SK-N-SH (cell line): ENCODE results near the gene TTN. TPM values are rescaled to one million over a fixed set of nuclear protein-coding genes. Genes with fewer than 3 reads are reported as not detected.

Experiments
- CTCF ChIA-PET: fragments of 300-600, 350-600 bp; formaldehyde crosslinking; extraction: SDS; loops from one replicate; lab custom pipeline; 2021; lab: Yijun Ruan, JAX
- POLR2A ChIA-PET: fragments of 350-600 bp; sonication (Branson Sonifier 250); formaldehyde crosslinking; extraction: SDS; loops from one replicate; lab custom pipeline; 2020; ENCODE audit warnings: antibody characterized with exemption, inconsistent platforms; lab: Yijun Ruan, JAX
- DNase-seq: peaks from one replicate; pipeline ENCODE4 v3.0.0; 2012
- H2AFZ ChIP-seq: fragments of 200-600 bp; sonication (generic); 2 replicates; pipeline ENCODE4 v1.8.1; 2016; ENCODE audit warnings: antibody characterized with exemption, mild to moderate bottlenecking, low read depth
- H3F3A ChIP-seq: fragments of 200-600 bp; sonication (generic); replicated peaks from 2 replicates; pipeline ENCODE3; 2016; ENCODE audit warnings: antibody characterized with exemption, mild to moderate bottlenecking; ENCODE audit not compliant: insufficient read depth
- H3K27ac ChIP-seq, 2 experiments: fragments of 200-500 bp in 1 of 2; fragments of 200-600 bp in 1 of 2; sonication (Bioruptor generic) in 1 of 2; sonication (generic), shearing (Covaris generic) in 1 of 2; 2 replicates each; pipeline versions ENCODE4 v1.5.1 to v1.6.1; 2014 to 2016; ENCODE audit warnings: low read depth in 2 of 2, inconsistent platforms in 1 of 2, low read length in 1 of 2, mild to moderate bottlenecking in 1 of 2, mixed read lengths in 1 of 2
- H3K27me3 ChIP-seq: fragments of 200-600 bp; sonication (generic), shearing (Covaris generic); 2 replicates; pipeline ENCODE4 v1.6.1; 2016; ENCODE audit warnings: mixed run types; ENCODE audit not compliant: insufficient read depth
- H3K36me3 ChIP-seq, 2 experiments: fragments of 200-500 bp in 1 of 2; fragments of 200-600 bp in 1 of 2; sonication (Bioruptor generic) in 1 of 2; sonication (generic) in 1 of 2; replicated peaks in 1 of 2; 2 replicates each; pipeline versions ENCODE3 to v1.5.1; 2014 to 2016; ENCODE audit warnings: low read length in 1 of 2, mild to moderate bottlenecking in 1 of 2; ENCODE audit not compliant: insufficient read depth in 2 of 2, control insufficient read depth in 1 of 2
- H3K4me1 ChIP-seq, 2 experiments: fragments of 200-500 bp in 1 of 2; fragments of 200-600 bp in 1 of 2; sonication (Bioruptor generic) in 1 of 2; sonication (generic), shearing (Covaris generic) in 1 of 2; 2 replicates each; pipeline versions ENCODE4 v1.5.1 to v1.6.1; 2014 to 2016; ENCODE audit warnings: low read depth in 1 of 2, low read length in 1 of 2, mixed run types in 1 of 2; ENCODE audit not compliant: insufficient read depth in 2 of 2, control insufficient read depth in 1 of 2
- H3K4me2 ChIP-seq: fragments of 200-600 bp; sonication (generic), shearing (Covaris generic); 2 replicates; pipeline ENCODE4 v1.6.1; 2017; ENCODE audit warnings: mixed run types
- H3K4me3 ChIP-seq, 2 experiments: fragments of 200-500 bp in 1 of 2; fragments of 200-600 bp in 1 of 2; sonication (Bioruptor generic) in 1 of 2; sonication (generic), shearing (Covaris generic) in 1 of 2; 2 replicates each; pipeline versions ENCODE4 v1.5.1 to v1.8.1; 2014 to 2016; ENCODE audit warnings: low read depth in 2 of 2, inconsistent platforms in 1 of 2, low read length in 1 of 2, mild to moderate bottlenecking in 1 of 2, mixed read lengths in 1 of 2, moderate library complexity in 1 of 2
- H3K79me2 ChIP-seq: fragments of 200-600 bp; sonication (generic); 2 replicates; pipeline ENCODE4 v1.8.1; 2017; ENCODE audit warnings: mild to moderate bottlenecking; ENCODE audit not compliant: insufficient read depth
- H3K9ac ChIP-seq: fragments of 200-600 bp; sonication (generic); 2 replicates; pipeline ENCODE4 v1.6.1; 2017; ENCODE audit warnings: mixed run types
- H3K9me2 ChIP-seq: fragments of 200-600 bp; sonication (generic); 2 replicates; pipeline ENCODE4 v1.6.1; 2017; ENCODE audit warnings: mixed run types
- H3K9me3 ChIP-seq: fragments of 200-600 bp; sonication (generic); 2 replicates; pipeline ENCODE4 v1.6.1; 2017; ENCODE audit warnings: mixed run types, mild to moderate bottlenecking, moderate library complexity
- H4K20me1 ChIP-seq: fragments of 200-600 bp; sonication (generic); 2 replicates; pipeline ENCODE4 v1.6.1; 2017; ENCODE audit warnings: mild to moderate bottlenecking, mixed run types; ENCODE audit not compliant: insufficient read depth
- EZH2phosphoT487 ChIP-seq: fragments of 200-600 bp; sonication (generic); IDR thresholded peaks from 2 replicates; pipeline ENCODE4 v1.6.1; 2017; ENCODE audit warnings: low read depth, mixed run types, mild to moderate bottlenecking, antibody characterized with exemption, moderate library complexity, borderline replicate concordance
- FOSL2 ChIP-seq: IDR thresholded peaks from 2 replicates; pipeline ENCODE4 v1.4.0; 2012; ENCODE audit warnings: low read depth, mild to moderate bottlenecking, moderate library complexity, borderline replicate concordance
- FOXJ3 ChIP-seq: sonication (generic); formaldehyde crosslinking; IDR thresholded peaks from 2 replicates; pipeline ENCODE4 v1.5.1; 2020; ENCODE audit warnings: mild to moderate bottlenecking, missing genetic modification reagents
- MEF2A ChIP-seq: IDR thresholded peaks from 2 replicates; pipeline ENCODE4 v1.4.0; 2012; ENCODE audit warnings: low read depth, borderline replicate concordance
- NFIC ChIP-seq: IDR thresholded peaks from 2 replicates; pipeline ENCODE4 v1.4.0; 2012; ENCODE audit warnings: borderline replicate concordance
- RFX5 ChIP-seq: IDR thresholded peaks from 2 replicates; pipeline ENCODE4 v1.6.1; 2012; ENCODE audit warnings: mild to moderate bottlenecking, improper control_type of control experiment, low read length
- TEAD4 ChIP-seq: IDR thresholded peaks from 2 replicates; pipeline ENCODE4 v1.4.0; 2012; ENCODE audit warnings: mild to moderate bottlenecking, borderline replicate concordance; ENCODE audit not compliant: insufficient read depth
- YY1 ChIP-seq: IDR thresholded peaks from 2 replicates; pipeline ENCODE4 v1.4.0; 2012; ENCODE audit warnings: low read depth, mild to moderate bottlenecking
- ZBTB33 ChIP-seq: IDR thresholded peaks from 2 replicates; pipeline ENCODE4 v1.4.0; 2012; ENCODE audit warnings: low read depth, borderline replicate concordance
- WGBS: methylation state at CpG from one replicate; pipeline ENCODE4 v1.1.6; 2017; ENCODE audit warnings: low lambda C conversion rate; 5-methylcytosine and 5-hydroxymethylcytosine counted together
- polyA plus RNA-seq, 3 experiments: library from polyadenylated mRNA; depleted of rRNA; stranded (reverse); fragments of >200 nt; gene quantifications; 2 replicates each; pipeline ENCODE4 v1.2.3, GENCODE V29; 2012
- TF ChIP-seq, protein P1 (sequence below): fragments of 150-350 bp; IDR thresholded peaks from 2 replicates; pipeline ENCODE4 v1.6.1; 2016; ENCODE audit warnings: mild to moderate bottlenecking, low read depth, low read length
- TF ChIP-seq, protein P2 (sequence below): fragments of 150-350 bp; IDR thresholded peaks from 2 replicates; pipeline ENCODE4 v1.6.1; 2017; ENCODE audit warnings: antibody characterized with exemption, low read length, low read depth, borderline replicate concordance

Gene TTN
- polyA plus RNA-seq, 1 of the 3 experiments (the other 2 are of a cell fraction) = 0.08 TPM

DNA sequence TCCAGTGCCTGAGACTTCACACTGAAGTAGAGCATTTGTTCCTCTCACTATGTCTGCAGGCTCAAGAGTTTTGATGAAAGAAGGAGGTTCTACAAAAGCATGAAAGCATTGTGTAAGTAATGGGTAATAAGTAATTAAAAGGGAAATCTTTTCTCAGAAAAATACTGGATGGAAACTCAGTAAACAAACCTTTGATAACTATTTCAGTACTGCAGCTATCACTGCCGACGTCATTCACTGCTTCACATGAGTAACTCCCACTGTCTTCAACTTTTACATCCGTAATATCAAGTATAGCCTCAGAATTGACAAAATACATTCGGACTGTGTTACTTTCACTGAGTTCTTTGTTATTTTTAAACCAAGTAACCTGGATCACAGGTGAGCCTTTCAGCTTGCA, 72.7 kb downstream of the TTN start (continued):
- TF ChIP-seq FOXJ3 (CRISPR knock-in tag) (no peak), MEF2A (no peak)
- TF ChIP-seq, protein P1, sequence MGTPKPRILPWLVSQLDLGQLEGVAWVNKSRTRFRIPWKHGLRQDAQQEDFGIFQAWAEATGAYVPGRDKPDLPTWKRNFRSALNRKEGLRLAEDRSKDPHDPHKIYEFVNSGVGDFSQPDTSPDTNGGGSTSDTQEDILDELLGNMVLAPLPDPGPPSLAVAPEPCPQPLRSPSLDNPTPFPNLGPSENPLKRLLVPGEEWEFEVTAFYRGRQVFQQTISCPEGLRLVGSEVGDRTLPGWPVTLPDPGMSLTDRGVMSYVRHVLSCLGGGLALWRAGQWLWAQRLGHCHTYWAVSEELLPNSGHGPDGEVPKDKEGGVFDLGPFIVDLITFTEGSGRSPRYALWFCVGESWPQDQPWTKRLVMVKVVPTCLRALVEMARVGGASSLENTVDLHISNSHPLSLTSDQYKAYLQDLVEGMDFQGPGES = no peak

GRCh38 chr2:178733975-178734374, 73.2 kb downstream of the TTN start:
- Histone ChIP-seq H3F3A (no peaks in the 10 kb centered on the region), H3K79me2 (no peaks in the 10 kb centered on the region), H3K27ac (no peak overlapping the region), H3K36me3 (no peaks in the 10 kb centered on the region), H3K9me3 (no peaks in the 10 kb centered on the region), H4K20me1 (no peaks in the 10 kb centered on the region), H3K9ac (no peak overlapping the region), H3K27me3 (no peaks in the 10 kb centered on the region), H3K9me2 (no peaks in the 10 kb centered on the region), H3K4me1 (no peaks in the 10 kb centered on the region), H3K4me3 (no peak overlapping the region), H2AFZ (no peak overlapping the region), H3K4me2 (no peak overlapping the region)
- ChIA-PET CTCF (interaction anchor here (1.3 to 2.4 kb wide), 3 partner anchors 10 to 34 kb away, joined by 4 to 7 read pairs (median 6); no protein-coding TSS in a partner anchor), POLR2A (no interaction called here)
- WGBS = 52% methylated on average over 2 of the region's 2 CpGs
- no peak for DNase-seq
- no peak for TF ChIP-seq ZBTB33

DNA sequence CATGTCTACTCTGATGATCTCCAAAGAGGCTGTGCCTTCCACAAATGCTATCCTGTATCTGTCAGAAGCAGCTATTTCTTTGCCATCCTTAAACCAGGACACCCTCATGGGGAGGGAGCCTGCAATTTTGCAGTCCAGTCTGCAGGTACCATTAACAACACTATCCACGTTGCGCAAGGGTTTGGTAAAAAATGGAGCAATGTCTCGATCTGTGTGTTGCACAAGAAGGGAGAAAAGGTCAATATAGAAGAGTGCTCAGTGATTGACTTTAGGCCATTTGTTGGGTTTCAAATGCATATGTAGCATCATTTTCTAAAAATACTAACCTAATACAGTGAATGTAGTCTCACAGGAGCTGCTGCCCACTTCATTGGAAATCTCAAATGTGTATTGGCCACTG, 74.3 kb downstream of the TTN start:
- ChIA-PET CTCF (interaction anchor here (1.3 to 2.3 kb wide), 2 partner anchors 9 to 32 kb away, joined by 4 to 6 read pairs; no protein-coding TSS in a partner anchor), POLR2A (no interaction called here)

More for the DNA sequence above, 74.3 kb downstream of the TTN start:
- Histone ChIP-seq H3K4me1 (no peaks in the 10 kb centered on the region), H3K36me3 (no peaks in the 10 kb centered on the region), H3K27ac (no peak overlapping the region), H4K20me1 (no peaks in the 10 kb centered on the region), H3K4me3 (no peak overlapping the region), H3F3A (no peaks in the 10 kb centered on the region), H2AFZ (no peak overlapping the region), H3K9me3 (no peaks in the 10 kb centered on the region), H3K27me3 (no peaks in the 10 kb centered on the region), H3K4me2 (no peak overlapping the region), H3K79me2 (no peaks in the 10 kb centered on the region), H3K9ac (no peak overlapping the region), H3K9me2 (no peaks in the 10 kb centered on the region)
- TF ChIP-seq, protein P2, sequence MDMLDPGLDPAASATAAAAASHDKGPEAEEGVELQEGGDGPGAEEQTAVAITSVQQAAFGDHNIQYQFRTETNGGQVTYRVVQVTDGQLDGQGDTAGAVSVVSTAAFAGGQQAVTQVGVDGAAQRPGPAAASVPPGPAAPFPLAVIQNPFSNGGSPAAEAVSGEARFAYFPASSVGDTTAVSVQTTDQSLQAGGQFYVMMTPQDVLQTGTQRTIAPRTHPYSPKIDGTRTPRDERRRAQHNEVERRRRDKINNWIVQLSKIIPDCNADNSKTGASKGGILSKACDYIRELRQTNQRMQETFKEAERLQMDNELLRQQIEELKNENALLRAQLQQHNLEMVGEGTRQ = no peak
- TF ChIP-seq ZBTB33 (no peak), YY1 (no peak), EZH2phosphoT487 (no peak), TEAD4 (no peak), FOSL2 (no peak), NFIC (no peak), RFX5 (no peak)
- DNase-seq = no peak
- WGBS = 68% methylated on average over 3 of the region's 3 CpGs
